GM06990 (cell line): ENCODE results near the gene EVC.

Experiments
- DNase-seq: peaks from one replicate; pipeline ENCODE4 v3.0.0-alpha.2; 2011; ENCODE audit not compliant: insufficient read length; ENCODE audit errors: extremely low read depth
- H3K27me3 ChIP-seq: replicated peaks from 2 replicates; pipeline ENCODE4 v1.6.0; 2011; ENCODE audit warnings: low read length; ENCODE audit not compliant: control insufficient read depth, insufficient read depth
- H3K36me3 ChIP-seq: 2 replicates; pipeline ENCODE4 v1.5.1; 2011; ENCODE audit warnings: low read length; ENCODE audit not compliant: control insufficient read depth, insufficient read depth
- H3K4me3 ChIP-seq: replicated peaks from 2 replicates; pipeline ENCODE4 v1.5.1; 2011; ENCODE audit warnings: low read depth, mild to moderate bottlenecking, control low read depth, low read length
- CTCF ChIP-seq: IDR thresholded peaks from 2 replicates; pipeline ENCODE4 v1.5.1; 2011; ENCODE audit warnings: low read length, control low read depth, mild to moderate bottlenecking, inconsistent platforms; ENCODE audit not compliant: insufficient read depth, poor library complexity, severe bottlenecking

The EVC gene

GRCh38 chr4:5712931-5713330 is 1.9 kb downstream of the EVC start:
- H3K36me3 ChIP-seq, result no peaks in the 10 kb centered on the region; the same call in 1 of the 2 replicates
- TF ChIP-seq CTCF, result no peak
- DNase-seq, result no peak
- H3K4me3 ChIP-seq, result peak overlapping the region; percentile 66
- no peaks in the 10 kb centered on the region for H3K27me3 ChIP-seq

GRCh38 chr4:5713861-5714260 is 2.9 kb downstream of the EVC start:
- no peak overlapping the region for H3K4me3 ChIP-seq

GRCh38 chr4:5715357-5715756 is 4.4 kb downstream of the EVC start:
- Histone ChIP-seq H3K36me3 (no peaks in the 10 kb centered on the region; the same call in 1 of the 2 replicates), H3K4me3 (no peak overlapping the region), H3K27me3 (no peaks in the 10 kb centered on the region)
- no peak for DNase-seq
- no peak for TF ChIP-seq CTCF

More at GRCh38 chr4:5713861-5714260, 2.9 kb downstream of the EVC start:
- no peak for DNase-seq
- H3K36me3 ChIP-seq, result no peaks in the 10 kb centered on the region; the same call in 1 of the 2 replicates
- no peaks in the 10 kb centered on the region for H3K27me3 ChIP-seq
- TF ChIP-seq CTCF, result no peak

- DNase-seq, result no peak
- Histone ChIP-seq H3K27me3 (no peaks in the 10 kb centered on the region), H3K36me3 (peaks cover 1% of the 10 kb centered on the region), H3K4me3 (no peak overlapping the region)
- no peak for TF ChIP-seq CTCF
Measured at GRCh38 chr4:5716391-5716790, 5.4 kb downstream of the EVC start.

GRCh38 chr4:5717449-5718158 is 6.6 kb downstream of the EVC start:
- no peak for DNase-seq
- Histone ChIP-seq H3K27me3 (no peaks in the 10 kb centered on the region), H3K4me3 (no peak overlapping the region), H3K36me3 (peaks cover 3% of the 10 kb centered on the region)
- TF ChIP-seq CTCF, result no peak
